Erythroblast (primary cell): ENCODE measurements around the gene BTBD17.

Source experiments
- GATA1 ChIP-seq: IDR thresholded peaks from 2 replicates; pipeline ENCODE4 v1.6.1; 2011; ENCODE audit warnings: low read depth, mild to moderate bottlenecking, control low read depth, low read length, moderate library complexity
- POLR2A ChIP-seq: IDR thresholded peaks from 2 replicates; pipeline ENCODE4 v1.6.1; 2011; ENCODE audit warnings: mild to moderate bottlenecking, low read length

DNA sequence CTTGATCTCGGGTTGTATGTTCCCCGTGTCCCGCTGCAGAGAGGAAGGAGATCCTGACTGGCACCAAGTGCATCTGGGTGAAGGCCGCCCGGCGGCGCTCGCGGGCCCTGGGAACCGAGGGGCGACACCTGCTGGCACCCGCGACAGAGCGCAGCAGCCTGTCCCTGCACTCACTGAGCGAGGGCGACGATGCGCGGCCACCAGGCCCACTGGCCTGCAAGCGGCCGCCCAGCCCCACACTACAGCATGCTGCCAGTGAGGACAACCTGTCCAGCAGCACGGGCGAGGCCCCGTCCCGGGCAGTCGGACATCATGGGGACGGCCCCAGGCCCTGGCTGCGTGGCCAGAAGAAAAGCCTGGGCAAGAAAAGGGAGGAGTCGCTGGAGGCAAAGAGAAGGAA, 7.5 kb downstream of the BTBD17 start:
- no peak for TF ChIP-seq POLR2A
- no peak for TF ChIP-seq GATA1
